Activated T-cell treated with anti-CD3 and anti-CD28 coated beads for 4 hours (primary cell): Measurements from ENCODE around the gene BRD1.
"Not testable (repeated sequence)": the region's sequence is repeated elsewhere in the genome, so short reads cannot be mapped to it uniquely, and the experiment has no call there.

Source experiments
- DNase-seq: peaks from one replicate; pipeline ENCODE4 v3.0.0-alpha.2; 2020

The BRD1 gene

DNA sequence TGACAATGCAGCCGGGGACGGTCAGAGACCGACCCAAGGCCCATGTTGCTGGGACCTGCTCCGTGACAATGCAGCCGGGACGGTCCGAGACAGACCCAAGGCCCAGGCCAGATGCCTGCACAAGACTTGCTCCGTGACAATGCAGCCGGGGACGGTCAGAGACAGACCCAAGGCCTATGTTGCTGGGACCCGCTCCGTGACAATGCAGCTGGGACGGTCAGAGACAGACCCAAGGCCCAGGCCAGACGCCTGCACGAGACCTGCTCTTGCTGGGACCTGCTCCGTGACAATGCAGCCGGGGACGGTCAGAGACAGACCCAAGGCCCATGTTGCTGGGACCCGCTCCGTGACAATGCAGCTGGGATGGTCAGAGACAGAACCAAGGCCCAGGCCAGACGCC is 45.8 kb downstream of the BRD1 start:
- not testable (repeated sequence) for DNase-seq

DNA sequence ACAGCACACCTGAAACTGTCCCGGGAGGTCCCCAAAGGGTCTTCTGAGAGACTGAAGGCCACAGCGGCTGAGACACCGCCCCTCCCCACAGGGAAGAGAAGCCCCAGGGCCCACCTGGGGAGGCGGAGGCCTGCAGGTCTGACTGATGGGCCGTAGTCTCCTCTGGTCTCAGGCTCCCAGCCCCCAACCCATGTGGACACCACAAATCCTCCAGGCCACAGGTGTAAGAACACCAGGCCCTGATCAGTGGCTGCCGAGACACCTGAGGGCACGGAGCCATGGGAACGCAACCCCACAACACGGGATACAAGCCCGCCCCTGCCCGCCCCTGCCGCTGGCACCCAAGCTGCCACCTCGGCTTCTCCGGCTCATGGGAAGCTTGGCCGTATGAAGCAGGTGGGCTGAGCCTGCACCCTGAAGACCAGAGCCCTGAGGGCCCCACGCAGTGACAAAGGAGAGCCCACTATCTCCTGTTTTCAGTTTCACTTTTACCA is 46.3 kb downstream of the BRD1 start:
- DNase-seq, result no peak

DNA sequence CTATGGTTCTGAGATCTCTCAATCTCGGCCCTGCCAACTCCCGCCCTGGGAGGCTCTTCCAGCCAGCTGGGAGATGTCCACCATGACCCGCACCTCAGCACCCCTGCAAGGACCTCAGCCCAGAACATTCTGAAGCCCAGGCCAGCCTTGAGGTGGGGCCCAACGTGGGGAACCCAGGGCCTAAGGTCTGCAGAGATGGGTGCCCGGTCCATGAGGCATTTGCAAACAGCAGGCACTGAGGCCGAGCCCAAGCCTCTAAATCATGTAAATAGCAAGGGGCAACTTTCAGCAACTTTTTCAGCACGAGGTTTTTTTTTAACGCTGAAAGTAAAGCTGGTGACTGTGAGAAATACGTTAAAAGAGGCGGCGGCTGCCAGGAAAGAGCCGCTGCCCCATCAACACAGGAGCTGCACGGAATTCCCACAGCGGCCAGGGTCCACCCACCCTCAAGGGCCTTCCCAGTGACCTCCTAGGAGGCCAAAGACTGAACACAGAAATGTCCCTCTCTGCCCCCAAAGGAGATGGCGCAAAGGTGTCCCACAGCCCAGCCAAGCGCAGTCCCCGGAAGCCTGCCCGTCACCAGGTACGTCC is 46.9 kb downstream of the BRD1 start:
- DNase-seq, result no peak

DNA sequence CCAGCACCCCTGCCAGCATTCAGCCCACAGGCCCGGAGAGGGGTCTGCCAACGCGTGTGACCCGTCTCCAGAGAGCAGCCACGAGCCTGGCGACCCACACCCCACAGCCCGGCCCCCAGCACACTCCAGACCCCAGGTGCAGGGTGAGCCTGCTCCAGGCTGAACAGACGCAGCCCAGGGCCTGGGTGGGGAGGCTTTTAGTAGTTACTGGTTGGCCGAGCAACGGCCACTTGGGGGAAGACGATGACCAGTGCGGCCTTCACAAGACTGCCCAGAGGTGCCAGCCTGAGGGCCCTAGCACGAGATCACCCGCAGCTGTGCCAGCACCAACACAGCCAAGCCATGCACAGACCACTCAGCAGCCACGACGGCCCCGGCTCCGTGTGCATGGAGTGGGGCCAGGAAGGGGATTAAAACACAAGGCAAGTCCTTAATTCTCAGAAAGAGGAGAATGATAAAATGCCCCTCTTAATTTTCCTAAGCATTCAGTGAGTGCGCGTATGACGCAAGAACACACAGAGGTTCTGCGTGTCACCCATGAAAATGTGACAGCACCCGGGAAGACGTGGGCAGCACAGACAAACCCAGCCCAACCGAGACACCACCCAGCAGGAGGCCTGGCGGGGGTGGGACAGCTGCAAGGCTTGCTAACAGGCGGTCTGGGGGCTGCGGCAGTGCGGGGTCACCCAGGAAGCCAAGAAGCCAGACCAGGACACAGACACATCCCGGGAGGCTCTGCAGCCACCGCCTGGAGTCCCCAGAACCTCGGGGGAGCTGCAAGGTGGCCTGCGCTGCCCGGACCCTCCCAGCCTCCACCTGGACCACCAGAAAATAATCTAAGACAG is 47.6 kb downstream of the BRD1 start:
- no peak for DNase-seq

DNA sequence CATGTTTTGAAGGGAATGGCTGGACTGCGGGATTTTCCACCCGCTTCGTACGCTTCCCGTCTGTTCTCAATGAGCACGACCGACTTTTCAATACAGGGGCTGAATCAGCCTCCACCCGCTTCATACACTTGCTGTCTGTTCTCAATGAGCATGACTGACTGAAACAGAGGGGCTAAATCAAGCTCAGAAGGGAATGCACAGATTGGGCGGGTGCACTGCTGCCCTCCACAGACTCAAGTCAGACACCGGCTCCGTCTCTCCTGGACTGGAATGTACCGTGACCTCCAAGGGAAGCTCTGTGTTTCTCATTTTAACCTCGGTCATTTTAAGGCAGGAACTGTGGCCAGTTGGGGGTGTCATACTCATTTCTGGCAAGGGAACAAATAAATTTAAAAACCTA is 48.5 kb downstream of the BRD1 start:
- DNase-seq, result no peak

DNA sequence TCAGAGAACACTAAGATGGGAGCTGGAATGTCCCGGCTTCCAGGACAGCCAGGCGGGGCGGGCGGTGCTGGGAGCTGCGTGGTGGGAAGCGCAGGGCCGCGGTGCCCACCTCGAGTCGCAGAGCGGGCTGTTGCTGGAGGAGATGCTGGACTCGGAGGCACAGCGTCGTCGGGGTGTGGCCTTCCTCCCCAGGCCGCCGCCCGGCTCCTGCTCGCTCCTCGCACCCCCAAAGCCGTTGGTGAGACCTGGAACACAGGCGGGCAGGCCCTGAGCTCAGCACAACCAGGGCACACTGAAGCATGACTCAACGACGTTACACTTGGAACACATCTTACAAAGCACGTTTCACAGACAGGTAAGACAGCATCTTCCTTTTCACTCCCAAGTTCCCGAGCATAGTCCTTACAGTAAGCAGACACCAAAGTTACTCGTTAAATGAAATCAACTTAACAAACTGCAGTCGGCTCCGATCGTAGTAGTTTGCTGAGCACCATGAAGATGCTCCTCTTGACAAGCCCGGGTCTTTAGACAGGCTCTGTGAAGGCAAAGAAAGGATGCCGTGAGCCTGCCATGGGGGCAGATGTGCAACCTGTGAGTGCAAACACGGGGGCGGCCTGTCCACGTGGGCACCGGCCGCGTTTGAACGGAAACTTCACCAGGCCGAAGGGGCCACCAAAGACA is 50.0 kb downstream of the BRD1 start:
- DNase-seq, result no peak

DNA sequence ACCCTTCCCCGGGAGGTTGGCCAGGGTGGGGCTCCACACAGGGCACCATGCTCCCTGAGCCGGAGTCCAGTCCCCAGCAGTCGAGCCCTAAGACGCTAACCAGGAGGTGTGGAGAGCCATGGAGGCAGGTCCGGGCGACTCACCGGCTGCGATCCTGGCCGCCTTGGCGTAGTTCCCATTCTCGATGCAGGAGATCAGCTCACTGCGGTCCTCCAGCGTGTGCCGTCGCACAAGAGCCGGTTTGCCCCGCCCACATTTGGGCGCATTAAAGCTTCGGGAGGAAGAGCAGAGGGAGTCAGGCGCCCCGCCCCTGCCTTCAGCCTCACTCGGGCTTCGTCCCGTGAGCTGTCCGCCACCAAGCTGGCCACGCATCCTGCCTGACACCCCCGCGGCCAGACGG is 50.8 kb downstream of the BRD1 start:
- DNase-seq, result no peak

DNA sequence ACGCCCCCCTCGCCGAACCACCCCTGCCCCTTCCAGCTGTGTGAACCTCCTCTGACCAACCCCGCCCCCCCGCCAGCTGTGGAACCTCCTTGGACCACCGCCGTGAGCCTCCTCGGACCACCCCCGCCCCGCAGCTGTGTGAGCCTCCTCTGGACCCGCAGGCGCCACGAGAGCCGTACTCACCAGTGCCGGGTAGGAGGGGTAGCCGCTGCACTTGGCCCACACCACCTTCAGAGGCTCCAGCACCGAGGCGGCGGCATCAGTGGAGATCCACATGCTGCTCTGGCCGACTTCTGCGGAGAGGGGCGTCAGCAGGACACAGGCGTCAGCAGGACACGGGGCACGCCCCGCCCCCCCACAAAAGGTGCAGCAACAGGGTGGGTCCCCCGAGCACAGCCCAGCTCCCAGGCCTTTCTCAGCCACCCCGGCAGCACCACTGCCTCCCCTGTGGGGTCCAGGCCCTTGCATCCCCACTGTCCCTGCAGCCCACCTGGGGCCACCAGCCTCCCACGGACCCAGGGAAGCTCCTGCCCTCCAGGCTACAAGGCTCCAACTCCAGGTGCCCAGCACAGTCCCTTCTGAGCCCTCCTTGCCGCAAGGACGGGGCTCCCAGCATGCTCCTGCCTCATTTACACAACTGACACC is 51.7 kb downstream of the BRD1 start:
- DNase-seq, result no peak

DNA sequence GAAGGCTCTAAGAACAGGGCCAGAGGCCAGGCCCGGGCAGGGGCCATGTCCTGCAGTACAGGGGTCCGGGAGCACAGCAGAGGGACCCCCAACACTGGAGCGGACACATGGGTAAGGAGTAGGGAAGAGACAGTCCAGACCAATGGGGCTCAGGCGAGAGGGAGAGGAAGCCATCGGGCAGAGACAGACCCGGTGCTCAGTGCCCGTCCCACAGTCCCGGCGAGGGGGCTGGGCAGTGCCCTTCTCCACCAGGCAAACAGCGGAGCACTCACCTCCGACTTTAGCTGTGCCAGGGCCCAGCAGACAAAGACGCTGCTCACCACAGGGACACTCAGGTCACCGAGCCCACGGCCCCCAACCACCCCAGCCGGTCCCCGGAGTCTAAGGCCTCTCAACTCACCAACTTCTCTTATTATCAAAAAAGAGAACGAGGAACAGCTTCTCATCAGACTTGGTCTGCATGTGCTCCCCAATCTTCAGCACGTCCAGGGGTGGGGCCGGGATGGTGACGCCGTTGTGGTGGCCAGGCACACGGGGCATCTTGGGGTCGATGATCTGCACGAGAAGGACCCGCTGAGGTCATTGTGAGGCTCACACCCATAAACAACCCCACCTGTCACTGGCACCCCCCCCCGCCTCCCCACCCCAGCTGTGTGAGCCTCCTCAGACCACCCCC is 52.3 kb downstream of the BRD1 start:
- no peak for DNase-seq

DNA sequence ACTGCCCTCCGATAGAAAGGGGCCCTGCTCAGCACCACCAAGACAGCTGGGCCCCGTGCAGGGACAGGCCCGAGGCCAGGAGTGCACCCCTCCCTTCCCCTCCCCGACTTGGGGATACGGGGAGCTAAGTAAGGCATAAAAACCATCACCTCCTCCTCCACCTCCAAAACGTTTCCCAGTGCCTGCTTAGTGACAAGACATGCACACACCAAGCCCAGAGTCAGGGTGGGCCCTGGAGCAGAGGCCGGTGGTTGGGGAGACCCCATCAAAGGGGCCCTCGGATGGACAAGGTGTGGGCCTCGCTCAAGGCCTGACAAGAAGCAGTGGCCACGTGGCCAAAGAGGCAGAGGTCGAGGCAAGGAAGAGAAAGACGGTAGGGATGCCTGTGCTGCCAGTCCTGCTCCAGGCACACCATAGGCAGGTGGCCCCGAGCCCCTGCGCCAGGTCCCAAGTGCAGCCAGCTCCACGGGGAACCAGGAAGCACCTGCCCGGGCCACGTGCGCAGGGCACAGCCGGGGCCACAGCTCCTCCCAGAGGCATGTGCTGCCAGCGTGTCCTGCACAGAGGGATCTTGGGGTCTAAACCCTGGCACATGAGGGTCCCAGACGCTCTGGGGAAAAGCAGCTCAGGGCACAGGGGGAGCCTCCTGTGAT is 53.0 kb downstream of the BRD1 start:
- no peak for DNase-seq

DNA sequence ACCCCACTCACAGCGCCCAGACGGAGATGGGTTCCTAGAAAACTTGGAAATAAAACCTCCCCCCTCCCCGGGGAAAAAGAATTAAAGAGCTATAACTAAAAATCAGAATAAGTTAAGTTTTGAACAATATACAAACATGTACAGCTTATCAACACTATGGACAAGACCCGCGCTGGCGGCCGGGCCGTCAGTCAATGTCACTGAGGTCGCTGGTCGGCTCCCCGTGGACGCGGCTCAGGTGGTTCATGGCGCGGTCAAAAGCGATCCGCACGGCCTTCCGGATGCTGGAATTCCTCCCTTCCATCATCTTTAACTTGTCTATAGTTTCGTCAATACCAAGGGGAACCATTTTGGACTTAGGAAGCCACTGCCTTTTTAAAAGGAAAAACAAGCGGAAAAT is 53.6 kb downstream of the BRD1 start:
- no peak for DNase-seq

DNA sequence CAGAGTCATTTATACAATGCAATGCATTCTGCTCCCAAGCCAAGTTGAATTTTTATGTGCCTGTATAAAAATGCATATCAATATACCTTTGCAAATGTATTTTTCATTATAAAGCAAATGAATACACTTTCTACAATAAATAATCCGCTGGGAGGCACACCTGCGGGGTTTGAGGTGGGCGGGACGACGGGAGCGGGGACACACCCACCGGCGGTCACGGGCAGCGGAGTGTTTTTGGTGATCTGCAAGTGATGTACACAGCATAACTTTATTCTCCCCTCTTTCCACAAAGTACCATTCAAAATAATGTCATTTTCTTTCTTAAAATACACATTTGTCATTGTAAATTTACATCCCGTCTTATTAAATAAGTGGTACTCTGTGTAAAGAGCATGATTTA is 54.1 kb downstream of the BRD1 start:
- no peak for DNase-seq

DNA sequence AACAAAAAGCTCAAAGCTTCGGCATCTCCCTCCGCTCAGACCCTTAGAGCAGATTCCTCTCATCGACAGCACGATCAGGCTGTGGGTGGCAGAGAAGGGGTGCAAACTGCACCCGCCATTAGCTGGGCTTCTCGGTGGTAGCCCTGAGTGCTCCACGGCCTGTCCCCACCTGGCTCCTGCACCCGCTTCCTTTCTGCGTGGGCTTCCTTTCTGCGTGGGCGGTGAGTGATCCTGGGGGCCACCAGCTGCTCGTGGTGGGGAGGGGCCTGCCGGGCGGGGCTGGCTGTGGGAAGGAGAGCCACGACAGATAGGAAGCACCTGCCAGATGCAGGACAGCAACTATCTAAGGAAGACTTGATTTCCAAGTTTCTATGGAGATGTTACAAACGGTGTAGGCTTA is 55.0 kb downstream of the BRD1 start:
- DNase-seq, result no peak

DNA sequence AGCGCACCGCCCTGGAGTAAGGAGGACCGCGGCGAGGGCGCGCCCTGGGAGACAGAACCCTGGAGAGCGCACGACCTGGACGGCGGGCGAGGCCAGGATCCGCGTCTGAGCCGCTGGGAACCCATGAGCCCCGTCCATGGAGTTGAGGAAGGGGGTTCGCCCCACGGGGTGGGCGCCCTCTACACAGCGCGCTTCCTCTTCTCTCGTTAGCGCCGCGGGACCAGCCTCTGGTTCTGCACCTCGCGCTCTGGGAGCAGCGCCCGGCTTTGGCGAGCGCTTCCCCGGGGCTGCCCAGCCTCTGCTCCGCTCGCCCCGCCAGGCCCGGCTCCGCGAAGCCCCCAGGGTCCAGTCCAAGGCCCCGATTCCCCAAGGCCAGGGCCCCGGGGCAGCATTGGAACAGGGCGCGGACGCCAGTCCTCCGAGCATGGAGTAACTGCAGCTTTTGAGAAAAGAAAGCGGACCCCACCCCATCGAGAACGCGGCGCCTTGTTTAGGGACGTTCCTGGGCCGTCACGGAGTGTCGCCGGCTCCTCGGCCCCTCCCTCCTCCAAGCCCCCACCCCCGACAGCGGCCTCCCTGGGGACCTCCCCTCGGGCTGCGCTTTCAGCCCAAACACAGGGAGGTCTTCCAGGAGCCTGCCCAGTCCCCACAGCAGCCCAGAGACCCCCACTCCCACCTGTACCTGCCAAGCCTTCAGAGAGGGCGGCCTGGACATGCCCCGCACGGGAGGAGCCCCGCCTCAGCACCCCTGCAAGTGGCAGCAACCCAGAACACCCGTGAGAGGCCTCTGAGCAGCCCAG is 56.2 kb downstream of the BRD1 start:
- no peak for DNase-seq

DNA sequence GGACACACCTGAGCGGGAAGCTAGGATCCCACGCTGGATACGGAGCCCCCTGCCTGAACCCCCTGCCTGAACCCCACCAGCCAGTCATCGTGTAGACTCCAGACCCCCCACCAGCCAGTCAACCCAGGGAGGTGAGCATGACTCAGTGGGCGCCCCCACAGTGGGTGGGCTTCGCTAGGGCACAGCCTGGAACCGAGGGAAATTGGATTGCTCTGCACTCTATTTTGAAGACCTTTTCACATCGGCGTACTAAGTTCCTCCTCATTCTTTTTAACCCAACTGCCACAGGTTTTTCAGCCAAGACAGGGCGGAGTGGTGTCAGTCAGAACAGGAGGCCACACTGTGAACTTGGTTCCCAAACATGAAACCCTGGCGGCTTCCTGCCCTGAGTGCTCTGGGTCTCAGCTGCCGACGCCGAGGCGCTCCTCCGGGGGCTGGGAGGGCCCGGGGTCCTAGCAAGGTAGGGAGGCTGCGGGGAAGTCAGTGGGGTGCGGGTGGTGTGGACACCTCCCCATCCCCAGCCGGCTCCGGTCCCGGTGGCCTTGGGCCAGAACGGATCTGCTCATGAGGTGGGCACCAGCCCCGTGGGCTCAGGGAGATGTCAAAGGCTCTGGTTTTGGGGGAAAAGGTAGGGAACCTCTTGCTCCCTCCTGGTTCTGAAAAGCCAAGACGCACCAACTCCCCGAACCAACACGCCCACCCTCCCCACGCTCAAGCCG is 57.0 kb downstream of the BRD1 start:
- no peak for DNase-seq

DNA sequence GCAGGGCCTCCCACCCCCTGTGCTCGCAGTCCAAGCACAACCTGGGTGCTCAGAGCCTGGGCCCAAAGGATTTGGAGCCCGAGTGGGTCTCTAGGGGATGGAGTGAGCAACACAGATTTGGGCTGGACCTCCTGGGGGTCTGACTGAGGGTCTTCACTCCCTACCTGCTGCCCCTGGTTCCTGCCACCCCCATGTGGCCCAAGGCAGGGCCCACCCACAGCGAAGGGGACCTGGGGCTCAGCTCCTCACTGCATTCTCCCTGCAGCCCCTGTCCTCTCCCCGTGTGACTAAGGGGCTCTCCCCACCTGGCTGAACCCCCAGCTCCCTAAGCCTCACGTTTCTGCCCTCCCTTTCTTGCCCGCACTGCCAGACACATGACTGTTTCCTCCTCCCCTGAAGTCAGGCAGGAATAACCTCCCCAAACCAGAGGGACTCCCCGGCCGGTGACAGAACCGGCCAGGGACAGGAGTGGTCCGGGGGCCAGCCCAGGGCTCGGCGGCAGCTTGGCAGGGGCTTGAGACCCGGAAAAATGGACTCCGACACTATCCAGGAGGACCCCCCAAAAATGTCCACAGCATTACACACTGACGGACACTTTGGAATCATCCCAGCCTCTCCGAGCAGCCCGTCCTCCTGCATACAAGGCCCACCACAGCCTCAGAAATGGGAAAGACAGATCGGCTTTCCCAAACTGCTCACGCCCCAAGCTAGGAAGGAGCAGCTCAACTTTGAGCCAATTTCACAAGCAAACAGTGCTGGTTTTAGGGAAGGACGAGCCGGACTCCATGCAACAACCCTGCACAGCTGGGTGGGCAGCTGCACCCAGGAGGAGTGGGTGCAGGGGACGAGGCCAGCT is 57.8 kb downstream of the BRD1 start:
- no peak for DNase-seq

DNA sequence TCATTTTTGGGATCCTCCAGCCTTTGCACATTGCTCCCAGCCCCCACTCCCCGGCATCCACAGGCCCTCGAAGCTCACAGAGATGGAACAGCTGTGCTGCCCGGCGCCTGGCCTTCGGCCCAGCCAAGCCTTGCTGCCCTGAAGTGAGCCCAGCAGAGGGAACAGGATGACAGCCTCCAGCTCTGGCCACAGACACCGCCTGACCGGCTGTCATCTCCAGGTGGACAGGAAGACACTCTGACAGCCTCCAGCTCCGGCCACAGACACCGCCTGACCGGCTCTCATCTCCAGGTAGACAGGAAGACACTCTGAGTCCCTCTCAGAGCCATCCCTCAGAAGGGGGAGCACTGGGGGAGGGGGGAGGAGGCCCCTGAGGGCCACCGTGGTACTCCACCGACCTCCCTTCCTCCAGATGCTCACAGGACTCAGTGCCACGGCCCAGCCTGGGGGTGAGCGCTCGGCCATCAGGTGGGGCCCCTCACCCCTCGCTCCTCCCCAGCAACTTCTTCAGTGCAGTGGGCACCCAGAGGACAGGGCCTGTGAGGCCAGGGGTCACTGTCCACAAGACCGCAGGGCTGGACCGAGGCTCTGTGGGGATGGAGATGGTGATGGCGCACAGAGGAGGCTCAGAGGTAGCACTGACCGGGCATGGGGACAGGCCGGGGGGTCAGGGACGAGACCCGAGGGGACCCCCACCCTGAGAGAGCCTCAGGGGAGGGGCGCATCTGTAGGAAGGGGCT is 58.6 kb downstream of the BRD1 start:
- DNase-seq, result no peak

DNA sequence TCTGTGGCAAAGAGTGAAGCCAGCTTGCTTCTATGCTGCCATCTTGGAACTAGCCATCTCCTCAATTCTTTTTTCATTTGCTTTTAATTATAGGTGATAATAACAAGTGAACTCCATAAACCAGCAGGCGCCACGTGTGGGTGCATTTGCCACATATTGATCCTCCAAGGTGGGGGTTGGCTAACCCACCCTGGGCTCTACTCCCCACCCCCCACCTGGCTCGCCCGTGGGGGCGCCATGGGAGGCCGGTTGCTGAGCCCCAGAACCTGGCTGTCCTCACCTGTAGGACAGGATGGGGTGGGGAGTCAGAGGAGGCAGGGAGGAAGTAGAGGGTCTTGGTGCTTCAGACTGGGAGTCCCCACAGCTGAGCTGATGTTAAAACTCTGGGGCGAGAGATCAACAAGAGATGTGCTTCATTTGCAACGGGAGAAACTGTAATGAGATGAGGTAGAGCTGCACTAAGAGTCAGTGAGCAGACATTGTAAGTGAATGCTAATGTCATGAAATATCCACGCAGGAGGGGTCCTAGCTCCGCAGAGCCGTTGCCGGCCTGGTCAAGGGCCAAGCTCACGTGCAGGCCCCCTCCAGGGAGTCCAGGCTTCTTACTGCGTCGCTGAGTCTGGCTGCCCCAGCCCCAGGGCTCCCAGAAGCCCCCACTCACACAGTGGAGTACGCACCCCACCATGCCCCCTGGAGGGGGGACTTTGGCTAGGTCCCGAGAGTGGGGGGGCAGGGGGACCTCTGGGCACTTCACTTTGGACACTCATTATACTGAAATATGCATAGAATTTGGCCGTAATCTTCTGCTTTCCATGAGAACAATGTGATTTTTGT is 59.4 kb downstream of the BRD1 start:
- DNase-seq, result no peak
